GF-D8 (cell line): ENCODE data around the gene GPR161.

Source experiments
- DNase-seq: peaks from one replicate; lab custom pipeline; 2025; lab: John Stamatoyannopoulos, UW

Gene GPR161

DNA sequence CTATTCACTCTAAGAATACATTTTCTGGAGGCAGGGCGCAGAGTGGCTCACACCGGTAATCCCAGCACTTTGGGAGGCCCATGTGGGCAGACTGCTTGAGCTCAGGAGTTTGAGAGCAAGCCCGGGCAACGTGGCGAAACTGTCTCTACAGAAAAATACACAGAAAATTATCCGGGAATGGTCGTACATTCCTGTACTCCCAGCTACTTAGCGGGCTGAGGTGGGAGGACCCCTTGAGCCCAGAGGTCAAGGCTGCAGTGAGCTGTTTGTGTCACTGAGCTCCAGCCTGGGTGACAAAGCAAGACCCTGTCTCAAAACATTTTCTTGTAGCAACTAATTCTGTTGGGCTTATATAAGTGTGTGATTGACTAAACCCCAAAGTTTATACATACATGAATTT lies 30.5 kb downstream of the GPR161 start:
- no peak for DNase-seq

- no peak for DNase-seq
Measured at GRCh38 chr1:168105846-168106245, 30.9 kb downstream of the GPR161 start.

DNA sequence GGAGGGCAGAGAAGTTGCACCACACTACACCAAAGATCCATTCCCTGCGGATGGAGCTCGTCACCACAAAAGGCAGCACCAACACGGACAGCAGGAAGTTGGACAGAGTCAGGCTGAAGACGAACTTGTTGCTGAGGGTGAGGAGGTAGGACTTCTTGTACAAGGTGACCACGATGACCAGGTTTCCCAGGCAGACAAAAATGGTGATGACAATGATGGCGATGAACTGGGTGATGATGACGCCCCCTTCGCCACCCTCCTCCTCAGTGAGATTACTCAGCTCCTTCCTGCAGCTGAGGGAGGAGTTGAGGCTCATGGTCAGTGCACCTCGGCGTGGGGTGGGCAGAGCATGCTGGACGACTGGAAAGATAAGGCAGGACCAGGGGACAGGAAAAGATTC lies 32.2 kb downstream of the GPR161 start:
- DNase-seq: no peak

GRCh38 chr1:168102487-168102886 lies 34.2 kb downstream of the GPR161 start:
- no peak for DNase-seq

GRCh38 chr1:168101336-168101735 lies 35.4 kb downstream of the GPR161 start:
- no peak for DNase-seq

DNA sequence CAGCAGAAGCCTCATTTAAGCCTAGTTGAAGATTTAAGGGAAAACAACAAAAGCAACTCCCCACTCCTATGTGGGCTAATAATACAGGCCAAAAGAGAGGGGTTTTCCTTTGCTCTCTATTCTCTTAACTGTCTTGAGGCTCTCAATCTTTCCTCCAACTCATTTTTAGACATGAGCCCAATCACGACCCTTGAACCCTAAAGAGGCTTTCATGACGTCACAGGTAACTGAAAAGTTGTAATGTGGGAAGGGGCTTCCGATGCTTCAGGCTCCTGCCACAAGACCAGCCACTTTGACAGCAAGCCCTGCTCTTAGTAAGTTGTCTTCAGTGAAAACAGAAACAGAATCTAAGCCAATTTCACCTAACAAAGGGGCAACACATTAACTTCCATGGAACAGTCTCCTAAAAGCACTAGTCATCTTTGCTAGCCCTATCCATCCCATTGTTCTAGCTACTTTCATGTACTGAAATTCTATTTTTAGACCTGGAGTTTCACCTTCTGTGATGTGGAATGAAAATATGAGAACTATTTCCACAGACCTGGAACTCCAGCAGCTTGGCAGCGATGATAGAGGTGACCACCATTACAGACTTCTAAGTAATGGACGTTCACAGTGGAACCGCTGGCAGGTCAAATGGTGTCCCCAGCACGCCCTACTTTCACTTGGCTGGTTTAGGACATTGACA lies 36.3 kb downstream of the GPR161 start:
- no peak for DNase-seq

- DNase-seq: no peak
Measured at GRCh38 chr1:168099337-168099801, 37.4 kb downstream of the GPR161 start.

DNA sequence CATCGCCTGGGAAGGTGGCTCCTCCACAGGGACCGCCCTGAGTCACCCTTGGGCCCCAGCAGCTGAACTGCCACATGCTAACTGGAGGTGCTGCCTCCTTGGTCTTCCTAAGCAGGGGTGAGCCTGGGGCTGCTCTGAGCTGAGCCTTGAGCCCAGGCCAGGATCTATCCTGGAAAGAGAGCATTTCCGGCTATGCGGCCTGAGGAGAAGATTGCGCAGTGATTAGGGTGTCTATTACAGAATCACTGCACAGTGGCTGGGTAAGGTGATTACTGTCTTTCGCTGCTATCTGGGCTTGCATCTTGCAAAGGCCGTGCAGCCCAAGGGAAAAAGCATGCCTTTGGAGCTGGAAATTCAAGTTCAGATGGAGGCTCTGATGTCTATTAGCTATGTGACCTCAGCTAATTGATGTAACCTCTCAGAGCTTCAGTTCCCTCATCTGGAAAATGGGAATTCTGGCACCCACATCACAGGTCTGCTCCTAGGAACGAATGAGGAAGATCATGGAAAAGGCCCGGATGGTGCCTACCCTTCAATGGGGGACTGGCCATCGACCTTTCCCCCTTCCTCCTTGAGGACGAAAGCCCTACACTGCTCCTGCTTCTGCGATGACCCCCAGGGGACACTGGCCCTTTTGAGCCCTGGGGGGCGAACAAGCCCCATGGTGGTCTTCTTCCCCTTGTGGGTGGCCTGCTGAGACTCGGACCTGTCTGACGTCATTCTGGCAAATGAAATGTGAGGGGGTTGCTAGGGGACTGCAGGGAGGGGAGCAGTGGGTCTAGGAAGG lies 38.0 kb downstream of the GPR161 start:
- DNase-seq: no peak

- DNase-seq: no peak
Measured at GRCh38 chr1:168097921-168098528, 38.7 kb downstream of the GPR161 start.

GRCh38 chr1:168096296-168097165 lies 40.2 kb downstream of the GPR161 start:
- no peak for DNase-seq

- no peak for DNase-seq
Measured at GRCh38 chr1:168095476-168095875, 41.3 kb downstream of the GPR161 start.

GRCh38 chr1:168093616-168094015 lies 43.1 kb downstream of the GPR161 start:
- no peak for DNase-seq

DNA sequence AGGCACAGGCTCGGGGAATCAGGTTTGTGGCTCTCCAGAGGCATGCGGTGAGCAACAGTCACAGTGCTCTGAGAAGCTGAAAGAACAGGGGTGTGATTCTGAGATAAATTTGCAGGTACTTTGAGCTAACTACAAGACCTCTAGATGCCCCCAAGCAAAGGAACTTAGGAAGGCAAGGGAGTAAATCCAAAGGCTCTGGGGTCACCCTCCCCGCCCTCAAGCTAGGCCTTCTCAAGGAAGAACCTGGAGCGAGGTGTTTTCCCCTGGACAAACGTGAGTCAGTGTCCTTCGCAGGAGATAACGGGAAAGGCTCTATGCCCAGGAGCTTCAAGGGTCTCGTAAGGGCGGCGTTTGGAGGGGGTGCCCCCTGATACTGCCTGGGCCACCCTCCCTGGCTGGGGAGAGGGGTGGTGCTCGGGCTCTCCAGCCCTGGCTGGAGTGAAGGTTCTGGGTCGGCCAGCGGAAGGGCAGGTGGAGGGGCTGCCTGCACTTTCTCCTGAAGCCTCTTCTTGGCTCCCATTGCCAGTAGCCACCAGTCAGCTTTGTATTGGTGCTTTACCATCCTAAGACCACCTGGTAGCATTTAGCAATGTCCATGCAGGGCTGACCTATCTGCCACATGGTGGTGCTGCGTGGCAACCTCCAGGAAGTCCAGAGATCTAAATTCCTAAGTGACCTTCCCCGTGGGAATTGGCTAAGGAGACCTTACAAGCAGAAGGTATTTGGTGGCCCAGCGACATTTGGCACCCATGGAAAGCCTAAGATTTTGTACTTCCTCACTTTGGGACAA lies 44.0 kb downstream of the GPR161 start:
- DNase-seq: no peak

DNA sequence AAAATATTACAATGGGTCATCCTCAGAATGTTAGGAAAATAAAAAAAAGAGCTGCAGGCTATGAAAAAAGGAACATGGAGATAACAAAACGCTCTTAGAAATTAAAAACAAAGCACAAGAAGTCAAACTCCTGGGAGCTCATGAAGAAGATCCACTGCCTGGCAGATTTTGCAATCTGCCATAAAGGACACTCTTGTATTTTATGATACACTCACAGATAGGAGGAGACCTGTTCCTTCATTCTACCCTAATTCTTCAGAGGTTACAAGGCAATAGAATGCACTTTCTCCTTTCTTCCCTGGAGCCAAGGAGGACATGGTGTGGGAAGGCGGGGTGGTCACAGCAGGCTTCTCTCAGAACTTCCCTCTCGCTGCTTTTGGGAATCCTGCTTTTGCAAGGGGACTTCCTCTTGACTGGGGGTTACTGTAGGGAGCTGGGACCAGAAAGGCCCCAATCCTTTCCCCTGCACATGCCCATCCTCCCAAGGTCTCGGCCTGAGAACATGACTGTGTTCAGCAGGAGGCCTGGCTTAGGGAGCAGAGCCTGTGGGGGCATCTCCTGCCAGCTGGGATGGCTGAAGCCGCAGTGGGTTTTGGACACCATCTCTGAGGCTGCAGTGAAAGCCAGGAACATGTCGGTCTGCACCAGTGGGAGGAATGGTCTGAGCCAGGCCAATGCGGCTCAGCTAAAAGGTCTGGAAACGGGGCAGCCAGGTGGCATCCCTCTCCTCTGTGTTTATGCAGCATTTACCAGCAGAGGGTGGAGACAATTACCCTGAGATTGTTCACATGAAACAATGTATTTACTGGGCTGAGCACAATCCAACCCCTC lies 44.8 kb downstream of the GPR161 start:
- no peak for DNase-seq

- DNase-seq: no peak
Measured at GRCh38 chr1:168091063-168091462, 45.7 kb downstream of the GPR161 start.

DNA sequence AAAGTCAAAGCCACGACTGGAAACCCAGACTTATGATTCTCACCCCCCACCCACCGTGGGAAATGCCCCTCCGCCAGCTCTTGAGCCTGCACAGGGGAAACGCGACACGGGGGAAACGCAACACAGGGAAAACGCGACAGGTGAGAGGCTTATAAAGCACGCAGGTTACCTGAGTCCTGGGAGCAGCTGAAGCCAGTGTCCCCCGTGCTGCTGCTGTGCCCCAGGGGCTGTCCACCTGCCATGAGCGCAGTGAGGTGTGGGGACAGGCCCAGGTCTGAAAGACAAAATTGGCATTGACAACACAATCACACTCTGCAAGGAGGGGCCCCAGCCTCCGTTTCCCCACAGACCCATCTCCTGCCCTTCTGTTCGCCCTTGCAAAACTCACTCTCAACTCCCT lies 46.3 kb downstream of the GPR161 start:
- DNase-seq: no peak

DNA sequence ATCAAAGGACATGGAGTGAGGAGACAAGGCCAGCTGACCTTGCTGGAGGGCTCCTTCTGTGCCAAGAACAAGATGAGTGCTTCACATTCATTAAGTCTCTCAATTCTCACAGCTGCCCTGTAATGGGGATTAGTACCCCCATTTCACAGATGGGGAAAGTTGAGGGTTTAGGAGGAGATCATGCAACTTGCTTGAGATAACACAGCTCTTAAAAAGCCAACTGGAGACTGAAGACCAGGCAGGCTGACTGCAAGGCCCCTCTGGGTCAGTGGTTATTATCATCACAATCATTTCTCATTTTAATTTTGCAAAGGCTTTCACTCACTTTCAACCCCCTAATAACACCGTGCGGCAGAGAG lies 46.8 kb downstream of the GPR161 start:
- DNase-seq: no peak

- no peak for DNase-seq
Measured at GRCh38 chr1:168089326-168089978, 47.3 kb downstream of the GPR161 start.

- DNase-seq: no peak
Measured at GRCh38 chr1:168088511-168089325, 48.0 kb downstream of the GPR161 start.
